Measurements from ENCODE around the gene ADRM1.

ADRM1 gene

GRCh38 chr20:62323980-62324906 lies 21.4 kb downstream of the ADRM1 start:
- no peak for TF ChIP-seq CTCF (IDR thresholded peaks at IDR 0.05; ENCODE audit: borderline replicate concordance, control extremely low read depth, extremely low read depth, insufficient read depth, missing control alignments)
- no peak for DNase-seq (ENCODE audit: low spot score)
- in situ Hi-C loops (cut with MboI; ENCODE audit: low sequenced_read_pairs, unreplicated experiment), result no loop called here

GRCh38 chr20:62325172-62325905 lies 22.5 kb downstream of the ADRM1 start:
- no peak for TF ChIP-seq CTCF (IDR thresholded peaks at IDR 0.05; ENCODE audit: borderline replicate concordance, control extremely low read depth, extremely low read depth, insufficient read depth, missing control alignments)
- DNase-seq (ENCODE audit: low spot score), result no peak
- in situ Hi-C loops (cut with MboI; ENCODE audit: low sequenced_read_pairs, unreplicated experiment), result no loop called here

GRCh38 chr20:62326559-62326958 lies 23.8 kb downstream of the ADRM1 start:
- no peak for TF ChIP-seq CTCF (IDR thresholded peaks at IDR 0.05; ENCODE audit: borderline replicate concordance, control extremely low read depth, extremely low read depth, insufficient read depth, missing control alignments)
- in situ Hi-C loops (cut with MboI; ENCODE audit: low sequenced_read_pairs, unreplicated experiment), result no loop called here

GRCh38 chr20:62326959-62327725 lies 24.3 kb downstream of the ADRM1 start:
- no peak for DNase-seq (ENCODE audit: low spot score)
- in situ Hi-C loops (cut with MboI; ENCODE audit: low sequenced_read_pairs, unreplicated experiment), result no loop called here
- TF ChIP-seq CTCF (IDR thresholded peaks at IDR 0.05; ENCODE audit: borderline replicate concordance, control extremely low read depth, extremely low read depth, insufficient read depth, missing control alignments), result no peak

More at GRCh38 chr20:62326559-62326958, 23.8 kb downstream of the ADRM1 start:
- no peak for DNase-seq (ENCODE audit: low spot score)

- in situ Hi-C loops (cut with MboI; ENCODE audit: low sequenced_read_pairs, unreplicated experiment), result no loop called here
- no peak for TF ChIP-seq CTCF (IDR thresholded peaks at IDR 0.05; ENCODE audit: borderline replicate concordance, control extremely low read depth, extremely low read depth, insufficient read depth, missing control alignments)
- no peak for DNase-seq (ENCODE audit: low spot score)
Observed at GRCh38 chr20:62327726-62328495, 25.1 kb downstream of the ADRM1 start.
